Caco-2 (cell line): ENCODE data around the gene ACLY. TPM values are rescaled to one million over a fixed set of nuclear protein-coding genes. Genes with fewer than 3 reads are reported as not detected.

ENCODE experiments used
- BruUV-seq: library from RNA; stranded (reverse); fragments of 400-500 nt; replicated peaks from 2 replicates; lab custom pipeline; 2021; lab: Mats Ljungman, UMichigan
- CTCF ChIA-PET: fragments of 300-600 bp; sonication (Branson Sonifier 250); formaldehyde crosslinking; loops from one replicate; lab custom pipeline; 2022; ENCODE audit warnings: antibody characterized with exemption; lab: Charles Lee
- POLR2A ChIA-PET: fragments of 300-600 bp; sonication (Branson Sonifier 250); formaldehyde crosslinking; loops from one replicate; lab custom pipeline; 2022; ENCODE audit warnings: antibody characterized with exemption; lab: Charles Lee
- DNase-seq, 2 experiments: peaks; one replicate each; pipeline versions ENCODE4 v3.0.0 to v3.0.0-alpha.2; 2020 to 2022
- H3K27me3 ChIP-seq: replicated peaks from 2 replicates; pipeline ENCODE4 v1.6.0; 2011; ENCODE audit warnings: low read length; ENCODE audit not compliant: control insufficient read depth, insufficient read depth
- H3K36me3 ChIP-seq: 2 replicates; pipeline ENCODE4 v1.5.1; 2011; ENCODE audit warnings: low read length; ENCODE audit not compliant: control insufficient read depth, insufficient read depth
- H3K4me1 ChIP-seq: fragments of 250-450 bp; sonication (Bioruptor Pico); 2 replicates; pipeline ENCODE4 v1.5.1; 2020; ENCODE audit warnings: mild to moderate bottlenecking
- H3K4me3 ChIP-seq: 2 replicates; pipeline ENCODE4 v1.5.1; 2011; ENCODE audit warnings: low read depth, mild to moderate bottlenecking, control low read depth, low read length
- H3K9me3 ChIP-seq: fragments of 250-450 bp; sonication (Bioruptor Pico); 2 replicates; pipeline ENCODE4 v1.5.1; 2020; ENCODE audit warnings: mild to moderate bottlenecking, moderate library complexity
- H3K27ac Mint-ChIP-seq: one replicate; pipeline ENCODE4 v1.8.0; 2022; ENCODE audit warnings: mixed read lengths; ENCODE audit not compliant: unreplicated experiment
- H3K27me3 Mint-ChIP-seq: one replicate; pipeline ENCODE4 v1.8.0; 2022; ENCODE audit warnings: mixed read lengths; ENCODE audit not compliant: insufficient read depth, unreplicated experiment
- H3K36me3 Mint-ChIP-seq: one replicate; pipeline ENCODE4 v1.8.0; 2022; ENCODE audit warnings: mild to moderate bottlenecking, mixed read lengths; ENCODE audit not compliant: insufficient read depth, unreplicated experiment
- H3K4me1 Mint-ChIP-seq: one replicate; pipeline ENCODE4 v1.8.0; 2022; ENCODE audit warnings: low read depth, mixed read lengths; ENCODE audit not compliant: unreplicated experiment
- H3K4me3 Mint-ChIP-seq: one replicate; pipeline ENCODE4 v1.8.0; 2022; ENCODE audit warnings: mild to moderate bottlenecking, moderate library complexity, mixed read lengths; ENCODE audit not compliant: unreplicated experiment
- H3K9me3 Mint-ChIP-seq: one replicate; pipeline ENCODE4 v1.8.0; 2022; ENCODE audit warnings: mixed read lengths; ENCODE audit not compliant: unreplicated experiment
- CTCF ChIP-seq, 2 experiments: fragments of 200-600 bp in 1 of 2; IDR thresholded peaks; 1 replicate in 1 of 2; 2 replicates in 1 of 2; pipeline versions ENCODE4 v1.5.1 to v1.8.0; 2011 to 2022; ENCODE audit warnings: antibody characterized with exemption in 1 of 2, control low read depth in 1 of 2, inconsistent platforms in 1 of 2, low read depth in 1 of 2, low read length in 1 of 2, mild to moderate bottlenecking in 1 of 2, moderate library complexity in 1 of 2; ENCODE audit not compliant: insufficient read depth in 1 of 2, severe bottlenecking in 1 of 2, unreplicated experiment in 1 of 2
- intact Hi-C: fragments of 100-400 bp; cut with micrococcal nuclease; formaldehyde crosslinking; loops from one replicate; pipeline ENCODE4 v1.10.0; 2022; ENCODE audit not compliant: unreplicated experiment
- total RNA-seq: library from RNA; stranded (reverse); gene quantifications from 2 replicates; pipeline ENCODE4 v1.2.3, GENCODE V29; 2022

ACLY gene
- total RNA-seq, 1 experiment from 2014 or later, result 246 TPM

GRCh38 chr17:41818024-41818423 lies 100.7 kb downstream of the ACLY start:
- H3K4me3 ChIP-seq, result no peak overlapping the region
- Mint-ChIP-seq H3K4me1 (peaks cover 6% of the 10 kb centered on the region), H3K4me3 (no peak overlapping the region), H3K9me3 (no peaks in the 10 kb centered on the region), H3K27me3 (no peaks in the 10 kb centered on the region), H3K27ac (no peak overlapping the region), H3K36me3 (peaks cover 39% of the 10 kb centered on the region)
- DNase-seq, result no peak
- CTCF ChIA-PET, result interaction anchor here (0.7 kb wide), 1 partner anchor 13 kb away, joined by 3 read pairs; no protein-coding TSS in a partner anchor
- no peaks in the 10 kb centered on the region for H3K27me3 ChIP-seq
- intact Hi-C loops, result no loop called here
- POLR2A ChIA-PET, result no interaction called here
- no peaks in the 10 kb centered on the region for H3K9me3 ChIP-seq
- BruUV-seq, result no TSS peak
- no peak for TF ChIP-seq CTCF (IDR thresholded peaks at IDR 0.05; ENCODE audit: insufficient read depth in 1 of 2, low read depth in 1 of 2, low read length in 1 of 2, severe bottlenecking in 1 of 2, unreplicated experiment in 1 of 2)
- H3K36me3 ChIP-seq, result peaks cover 3% of the 10 kb centered on the region
- peaks cover 8% of the 10 kb centered on the region; the same call in 1 of the 2 replicates for H3K4me1 ChIP-seq

Other genes with a start within 250 kb of the ACLY start
- 759 and 783 TPM in 2 replicates for gene EIF1, start 230.1 kb downstream of the ACLY start, total RNA-seq
- gene GAST, start 206.6 kb downstream of the ACLY start, total RNA-seq, result 0.75 TPM in 1 of 2 replicates, not detected in the other
- 3.2 and 3.3 TPM in 2 replicates for gene HAP1, start 184.3 kb downstream of the ACLY start, total RNA-seq
- 392 and 419 TPM in 2 replicates for gene JUP, start 132.2 kb downstream of the ACLY start, total RNA-seq
- 34.1 and 39.2 TPM in 2 replicates for gene P3H4, start 107.0 kb downstream of the ACLY start, total RNA-seq
- 112 and 132 TPM in 2 replicates for gene FKBP10, start 105.9 kb downstream of the ACLY start, total RNA-seq
- 85.4 and 94.5 TPM in 2 replicates for gene NT5C3B, start 82.7 kb downstream of the ACLY start, total RNA-seq
- gene KLHL10, start 81.1 kb downstream of the ACLY start, total RNA-seq, result not detected in 2 replicates
- 20.3 and 22.2 TPM in 2 replicates for gene KLHL11, start 53.5 kb downstream of the ACLY start, total RNA-seq
- 0.98 and 1.3 TPM in 2 replicates for gene ODAD4, start 11.7 kb upstream of the ACLY start, total RNA-seq
- 90.1 and 94.5 TPM in 2 replicates for gene CNP, start 47.8 kb upstream of the ACLY start, total RNA-seq
- 147 and 156 TPM in 2 replicates for gene DNAJC7, start 98.5 kb upstream of the ACLY start, total RNA-seq
- gene NKIRAS2, start 101.1 kb upstream of the ACLY start, total RNA-seq, result 51.6 and 55.0 TPM in 2 replicates
- gene C17orf113, start 131.7 kb upstream of the ACLY start, total RNA-seq, result 3.8 and 4.7 TPM in 2 replicates
- gene ZNF385C, start 179.5 kb upstream of the ACLY start, total RNA-seq, result 1.00 and 1.5 TPM in 2 replicates
- 0.79 TPM in 2 replicates for gene DHX58, start 193.8 kb upstream of the ACLY start, total RNA-seq
- gene KAT2A, start 202.4 kb upstream of the ACLY start, total RNA-seq, result 46.5 and 56.2 TPM in 2 replicates
- gene HSPB9, start 203.9 kb upstream of the ACLY start, total RNA-seq, result not detected in 2 replicates
- gene RAB5C, start 236.0 kb upstream of the ACLY start, total RNA-seq, result 151 and 155 TPM in 2 replicates